K562 (cell line): ENCODE data around the gene PDZD2. TPM values are rescaled to one million over a fixed set of nuclear protein-coding genes. Genes with fewer than 3 reads are reported as not detected.

ENCODE experiments used
- ATAC-seq: fragments of 200-7000 bp; cut with Tn5 transposase; 3 replicates; pipeline ENCODE4 v1.9.1; 2020; ENCODE audit warnings: moderate library complexity
- BruUV-seq: library from RNA; stranded (reverse); fragments of 400-500 nt; replicated peaks from 2 replicates; lab custom pipeline; 2021; lab: Mats Ljungman, UMichigan
- CTCF ChIA-PET: fragments of 300-600 bp; formaldehyde crosslinking; extraction: SDS; loops from one replicate; lab custom pipeline; 2021; ENCODE audit warnings: low intra/inter-chr PET ratio; lab: Yijun Ruan, JAX
- POLR2A ChIA-PET: fragments of 300-600, 350-650 bp; sonication (Branson Sonifier 250); formaldehyde crosslinking; extraction: SDS; loops from one replicate; lab custom pipeline; 2021; ENCODE audit warnings: antibody characterized with exemption, inconsistent platforms; lab: Yijun Ruan, JAX
- DNase-seq, 4 experiments: peaks; one replicate each; pipeline versions ENCODE4 v3.0.0 to v3.0.0-alpha.2; 2011 to 2018; ENCODE audit warnings: low spot score in 3 of 4, mixed read lengths in 3 of 4; ENCODE audit errors: extremely low read depth in 1 of 4
- FAIRE-seq: peaks from 2 replicates; lab custom pipeline; 2011; peaks lifted over from hg19 to GRCh38; lab: Jason Lieb, UNC
- H2AFZ ChIP-seq: 2 replicates; pipeline ENCODE4 v1.6.0; 2011; ENCODE audit warnings: low read depth, low read length, control low read depth, inconsistent platforms
- H3K27ac ChIP-seq: fragments of 200-600 bp; 3 replicates; pipeline ENCODE4 v1.8.0; 2011; ENCODE audit warnings: low read depth, mild to moderate bottlenecking, control low read depth, inconsistent platforms, low read length, moderate library complexity, mixed read lengths; ENCODE audit errors: extremely low read depth
- H3K27me3 ChIP-seq, 2 experiments: fragments of 300-600 bp in 1 of 2; 2 replicates in 1 of 2; 3 replicates in 1 of 2; pipeline versions ENCODE4 v1.6.0 to v1.8.0; 2011; ENCODE audit warnings: inconsistent platforms in 2 of 2, low read length in 2 of 2, mild to moderate bottlenecking in 1 of 2, mixed read lengths in 1 of 2, moderate library complexity in 1 of 2; ENCODE audit not compliant: control insufficient read depth in 2 of 2, insufficient read depth in 2 of 2
- H3K36me3 ChIP-seq: fragments of 300-600 bp; 3 replicates; pipeline ENCODE4 v1.8.0; 2011; ENCODE audit warnings: mild to moderate bottlenecking, low read length, inconsistent platforms; ENCODE audit not compliant: control insufficient read depth, insufficient read depth
- H3K4me1 ChIP-seq, 2 experiments: fragments of 200-600 bp in 1 of 2; replicated peaks in 1 of 2; 2 replicates in 1 of 2; 3 replicates in 1 of 2; pipeline versions ENCODE4 v1.5.1 to v1.8.0; 2011; ENCODE audit warnings: inconsistent platforms in 2 of 2, low read length in 2 of 2, mild to moderate bottlenecking in 1 of 2, mixed read lengths in 1 of 2, moderate library complexity in 1 of 2; ENCODE audit not compliant: control insufficient read depth in 2 of 2, insufficient read depth in 2 of 2
- H3K4me2 ChIP-seq: 2 replicates; pipeline ENCODE4 v1.6.1; 2011; ENCODE audit warnings: low read length, control low read depth, inconsistent platforms, mixed read lengths; ENCODE audit not compliant: insufficient read depth
- H3K4me3 ChIP-seq: fragments of 200-600 bp; sonication (generic), shearing (Covaris generic); 2 replicates; pipeline ENCODE4 v1.5.1; 2016; ENCODE audit warnings: control low read depth, inconsistent platforms
- H3K79me2 ChIP-seq: fragments of 200-600 bp; 3 replicates; pipeline ENCODE4 v1.8.0; 2011; ENCODE audit warnings: low read length, inconsistent platforms; ENCODE audit not compliant: control insufficient read depth, insufficient read depth
- H3K9ac ChIP-seq, 2 experiments: 2 replicates each; pipeline versions ENCODE4 v1.6.0 to v1.6.1; 2011; ENCODE audit warnings: low read depth in 2 of 2, low read length in 2 of 2, control low read depth in 1 of 2, inconsistent platforms in 1 of 2, mild to moderate bottlenecking in 1 of 2, mixed read lengths in 1 of 2; ENCODE audit not compliant: insufficient read depth in 1 of 2
- H3K9me1 ChIP-seq: one replicate; pipeline ENCODE4 v1.6.0; 2011; ENCODE audit warnings: inconsistent platforms, mild to moderate bottlenecking, low read length, moderate library complexity; ENCODE audit not compliant: control insufficient read depth, insufficient read depth
- H3K9me3 ChIP-seq: replicated peaks from 2 replicates; pipeline ENCODE4 v1.5.1; 2011; ENCODE audit warnings: low read depth, low read length, inconsistent platforms; ENCODE audit not compliant: control insufficient read depth, insufficient read depth
- H4K20me1 ChIP-seq: replicated peaks from 2 replicates; pipeline ENCODE4 v1.6.1; 2011; ENCODE audit warnings: low read length, inconsistent platforms, mixed read lengths; ENCODE audit not compliant: control insufficient read depth, insufficient read depth
- ARID1B ChIP-seq: fragments of 450-650 bp; IDR thresholded peaks from 2 replicates; pipeline ENCODE4 v1.6.1; 2016; ENCODE audit warnings: antibody characterized with exemption, mild to moderate bottlenecking, inconsistent platforms
- CEBPB ChIP-seq: fragments of 450-650 bp; IDR thresholded peaks from 2 replicates; pipeline ENCODE4 v1.6.1; 2016; ENCODE audit warnings: missing genetic modification characterization, missing compliant biosample characterization
- DDX20 ChIP-seq: fragments of 450-650 bp; IDR thresholded peaks from 2 replicates; pipeline ENCODE4 v1.6.1; 2016; ENCODE audit warnings: missing genetic modification characterization, low read depth, mild to moderate bottlenecking, missing compliant biosample characterization, moderate library complexity
- MEIS2 ChIP-seq: fragments of 450-650 bp; IDR thresholded peaks from 2 replicates; pipeline ENCODE4 v1.6.1; 2014; ENCODE audit warnings: mild to moderate bottlenecking; ENCODE audit not compliant: partially characterized antibody
- NR0B1 ChIP-seq: fragments of 450-650 bp; IDR thresholded peaks from one replicate; pipeline ENCODE4 v1.6.1; 2018; ENCODE audit warnings: mild to moderate bottlenecking, moderate library complexity; ENCODE audit not compliant: partially characterized antibody
- PBX2 ChIP-seq, 2 experiments: IDR thresholded peaks in 1 of 2; conservative IDR thresholded peaks in 1 of 2; 2 replicates each; pipeline ENCODE4 v1.6.1; 2016; ENCODE audit warnings: low read depth in 2 of 2, mild to moderate bottlenecking in 1 of 2, missing compliant biosample characterization in 1 of 2, missing genetic modification characterization in 1 of 2, moderate library complexity in 1 of 2
- POLR2A ChIP-seq: fragments of 450-650 bp; conservative IDR thresholded peaks from 2 replicates; pipeline ENCODE4 v1.6.1; 2016
- SIN3B ChIP-seq: fragments of 450-650 bp; IDR thresholded peaks from 2 replicates; pipeline ENCODE4 v1.6.1; 2017; ENCODE audit warnings: low read depth, mild to moderate bottlenecking, moderate library complexity
- SLC30A9 ChIP-seq: fragments of 250-450 bp; sonication (Bioruptor Pico); IDR thresholded peaks from 2 replicates; pipeline ENCODE4 v1.8.0; 2022; ENCODE audit warnings: mild to moderate bottlenecking, moderate library complexity
- SMAD1 ChIP-seq: fragments of 150-350 bp; IDR thresholded peaks from 2 replicates; pipeline ENCODE4 v1.6.1; 2014; ENCODE audit warnings: low read length, low read depth; ENCODE audit not compliant: partially characterized antibody
- TAF7 ChIP-seq: fragments of 450-650 bp; IDR thresholded peaks from 2 replicates; pipeline ENCODE4 v1.6.1; 2016; ENCODE audit warnings: missing genetic modification characterization, missing compliant biosample characterization
- TCF3 ChIP-seq: sonication (generic); formaldehyde crosslinking; IDR thresholded peaks from 2 replicates; pipeline ENCODE4 v1.4.0; 2020; ENCODE audit warnings: mild to moderate bottlenecking, missing genetic modification reagents
- YY1 ChIP-seq, 3 experiments: IDR thresholded peaks; 2 replicates each; pipeline ENCODE4 v1.6.1; 2011; ENCODE audit warnings: low read length in 2 of 3, mild to moderate bottlenecking in 2 of 3, moderate library complexity in 2 of 3, borderline replicate concordance in 1 of 3, control low read depth in 1 of 3, low read depth in 1 of 3; ENCODE audit not compliant: insufficient read depth in 3 of 3, insufficient replicate concordance in 2 of 3, control insufficient read depth in 1 of 3, insufficient read length in 1 of 3; ENCODE audit errors: extremely low read depth in 1 of 3
- ZBTB49 ChIP-seq: sonication (generic); formaldehyde crosslinking; IDR thresholded peaks from 2 replicates; pipeline ENCODE4 v1.8.0; 2022; ENCODE audit warnings: missing genetic modification reagents, mild to moderate bottlenecking, borderline replicate concordance
- ZNF3 ChIP-seq: fragments of 250-450 bp; sonication (Bioruptor Pico); IDR thresholded peaks from 2 replicates; pipeline ENCODE4 v1.5.0; 2021; ENCODE audit warnings: mild to moderate bottlenecking, moderate library complexity
- WGBS: fragments of 100-300 bp; shearing (Covaris generic); methylation state at CpG from one replicate; pipeline ENCODE4 v1.1.6; 2016; ENCODE audit warnings: low coverage, mixed read lengths; ENCODE audit not compliant: insufficient coverage; ENCODE audit errors: missing lambda C conversion rate; 5-methylcytosine and 5-hydroxymethylcytosine counted together
- in situ Hi-C: fragments of 300-500 bp; cut with MboI; formaldehyde crosslinking; loops from 4 replicates; pipeline ENCODE4 v1.15.0; 2018; ENCODE audit warnings: inconsistent platforms, mixed read lengths
- intact Hi-C: fragments of 100-400 bp; cut with micrococcal nuclease; formaldehyde crosslinking; loops from 2 replicates; pipeline ENCODE4 v1.14.2; 2022
- polyA plus RNA-seq, 8 experiments: library from polyadenylated mRNA; depleted of rRNA in 4 of 8; stranded (reverse) in 5 of 8; unstranded in 3 of 8; fragments of >200 nt; fragmentation: Nextera tagmentation in 2 of 8; fragmentation: Illumina TruSeq in 1 of 8; extraction: Ambion mirVana in 2 of 8; extraction: Trizol in 1 of 8; gene quantifications; 2 replicates each; pipeline versions ENCODE4 v1.2.1 to v1.2.3, GENCODE V29; 2011 to 2014; ENCODE audit warnings: inconsistent platforms in 1 of 8, missing spikeins in 1 of 8
- total RNA-seq, 7 experiments: library from RNA; depleted of rRNA in 6 of 7; stranded (reverse); fragments of >200 nt in 6 of 7; fragmentation: Illumina TruSeq in 2 of 7; extraction: Trizol in 2 of 7; gene quantifications; 2 replicates each; pipeline versions ENCODE4 v1.2.1 to v1.2.3, GENCODE V29; 2011 to 2021; ENCODE audit warnings: low replicate concordance in 1 of 7

The PDZD2 gene
- total and polyA plus RNA-seq, 9 of the 15 experiments (the other 6 are each of a cell fraction or from before 2014, with no cell fraction given): 0.02 to 0.08 (median 0.04) TPM; not detected in 6

GRCh38 chr5:32131604-32132003, 492.7 kb downstream of the PDZD2 start:
- no TSS peak for BruUV-seq
- Histone ChIP-seq H3K27me3 (no peaks in the 10 kb centered on the region), H3K9me1 (no peaks in the 10 kb centered on the region), H3K9ac (no peak overlapping the region), H3K4me3 (no peak overlapping the region), H3K4me1 (no peaks in the 10 kb centered on the region), H3K36me3 (peaks cover 67% of the 10 kb centered on the region), H2AFZ (no peak overlapping the region), H3K4me2 (no peak overlapping the region), H3K9me3 (no peaks in the 10 kb centered on the region), H3K79me2 (peaks cover 67% of the 10 kb centered on the region), H3K27ac (no peak overlapping the region), H4K20me1 (no peaks in the 10 kb centered on the region)
- POLR2A ChIA-PET: interaction anchor here (0.6 kb wide), 1 partner anchor 113 kb away, joined by 3 read pairs; no protein-coding TSS in a partner anchor
- FAIRE-seq: no peak
- in situ Hi-C loops: no loop called here
- no peak for ATAC-seq
- WGBS: 48% methylated on average over 1 of the region's 1 CpG
- CTCF ChIA-PET: no interaction called here
- intact Hi-C loops: no loop called here
- DNase-seq: no peak
- TF ChIP-seq DDX20 (tag): no peak
- TF ChIP-seq SIN3B: no peak
- no peak for TF ChIP-seq TAF7 (tag)
- TF ChIP-seq SMAD1: no peak
- TF ChIP-seq MEIS2: peak; percentile 95
- TF ChIP-seq CEBPB (tag): no peak
- TF ChIP-seq PBX2 (CRISPR knock-in tag; IDR thresholded peaks at IDR 0.05; ENCODE audit: low read depth): no peak
- TF ChIP-seq PBX2 (tag; conservative IDR thresholded peaks at IDR 0.05; ENCODE audit: low read depth): peak; percentile 98
- TF ChIP-seq YY1 (IDR thresholded peaks at IDR 0.05; ENCODE audit: borderline replicate concordance in 1 of 3, control insufficient read depth in 1 of 3, extremely low read depth in 1 of 3, insufficient read depth in 3 of 3, insufficient read length in 1 of 3, insufficient replicate concordance in 2 of 3, low read depth in 1 of 3, low read length in 2 of 3): no peak
- no peak for TF ChIP-seq ZBTB49 (CRISPR knock-in tag)
- TF ChIP-seq TCF3: no peak
- TF ChIP-seq ZNF3 (CRISPR knock-in tag): no peak
- no peak for TF ChIP-seq SLC30A9 (CRISPR knock-in tag)
- no peak for TF ChIP-seq NR0B1
- no peak for TF ChIP-seq POLR2A
- TF ChIP-seq ARID1B: 0 out of 2 replicates have a peak, but pooled peaks have one; percentile 9
